Cardiac muscle cell (in vitro differentiated cells and primary cell): ENCODE results near the gene SERTM1. TPM values are rescaled to one million over a fixed set of nuclear protein-coding genes. Genes with fewer than 3 reads are reported as not detected.
A peak's percentile ranks its signal among the peaks of the same experiment; 100 is the strongest.

Experiments used
- DNase-seq, 2 donors: peaks; one replicate each; pipeline versions ENCODE4 v3.0.0 to v3.0.0-alpha.2; 2010 to 2017; ENCODE audit warnings: low read depth in 1 of 2, low spot score in 1 of 2
- H3K27ac ChIP-seq: fragments of 200-600 bp; sonication (generic); 2 replicates; pipeline ENCODE4 v1.5.1; 2016
- H3K27me3 ChIP-seq: fragments of 200-600 bp; sonication (generic); 2 replicates; pipeline ENCODE4 v1.6.0; 2016; ENCODE audit warnings: control low read depth
- H3K36me3 ChIP-seq: fragments of 200-600 bp; sonication (generic); 2 replicates; pipeline ENCODE4 v1.5.1; 2016; ENCODE audit warnings: control low read depth
- H3K4me1 ChIP-seq: fragments of 200-600 bp; sonication (generic); 2 replicates; pipeline ENCODE4 v1.8.1; 2017; ENCODE audit warnings: low read depth, mild to moderate bottlenecking, mixed run types
- H3K4me3 ChIP-seq: fragments of 200-600 bp; sonication (generic); 2 replicates; pipeline ENCODE4 v1.5.1; 2016; ENCODE audit warnings: mild to moderate bottlenecking
- H3K9me3 ChIP-seq: fragments of 200-600 bp; sonication (generic); 2 replicates; pipeline ENCODE4 v1.5.1; 2017; ENCODE audit warnings: low read depth, mild to moderate bottlenecking, control low read depth
- CTCF ChIP-seq: IDR thresholded peaks from 2 replicates; pipeline ENCODE4 v1.5.1; 2012; ENCODE audit warnings: low read depth, mild to moderate bottlenecking, low read length
- polyA plus RNA-seq: library from polyadenylated mRNA; unstranded; fragments of >200 nt; fragmentation: Nextera tagmentation; extraction: Ambion mirVana; gene quantifications from 2 replicates; pipeline ENCODE4 v1.2.1, GENCODE V29; 2016
- total RNA-seq: library from RNA; depleted of rRNA; stranded (reverse); fragments of >200 nt; gene quantifications from 2 replicates; pipeline ENCODE4 v1.2.3, GENCODE V29; 2016

Gene SERTM1
- total RNA-seq (0.12 TPM in 1 of 2 replicates, not detected in the other), polyA plus RNA-seq (0.78 TPM in 1 of 2 replicates, not detected in the other)

GRCh38 chr13:36673838-36674326, at the start of gene SERTM1:
Gene SERTM1, plus strand, starts transcription at chr13:36674020. Its CDS starts 21,059 bp downstream, at chr13:36695079.
- no peak for TF ChIP-seq CTCF
- no peaks in the 10 kb centered on the region for H3K9me3 ChIP-seq
- no peak within 1 kb of the TSS for H3K27ac ChIP-seq
- no peaks in the 10 kb centered on the region for H3K36me3 ChIP-seq
- H3K27me3 ChIP-seq, result peaks cover 80% of the 10 kb centered on the region
- peaks cover 3% of the 10 kb centered on the region for H3K4me1 ChIP-seq
- peak within 1 kb of the TSS; percentile 33 for H3K4me3 ChIP-seq
- DNase-seq, result peak; percentile 36 to 82

GRCh38 chr13:36628377-36629056, 45.3 kb upstream of the SERTM1 start:
- Histone ChIP-seq H3K27me3 (no peaks in the 10 kb centered on the region), H3K4me1 (no peaks in the 10 kb centered on the region), H3K9me3 (no peaks in the 10 kb centered on the region), H3K36me3 (no peaks in the 10 kb centered on the region), H3K27ac (no peak overlapping the region), H3K4me3 (no peak overlapping the region)
- no peak for TF ChIP-seq CTCF
- DNase-seq, result no peak

DNA sequence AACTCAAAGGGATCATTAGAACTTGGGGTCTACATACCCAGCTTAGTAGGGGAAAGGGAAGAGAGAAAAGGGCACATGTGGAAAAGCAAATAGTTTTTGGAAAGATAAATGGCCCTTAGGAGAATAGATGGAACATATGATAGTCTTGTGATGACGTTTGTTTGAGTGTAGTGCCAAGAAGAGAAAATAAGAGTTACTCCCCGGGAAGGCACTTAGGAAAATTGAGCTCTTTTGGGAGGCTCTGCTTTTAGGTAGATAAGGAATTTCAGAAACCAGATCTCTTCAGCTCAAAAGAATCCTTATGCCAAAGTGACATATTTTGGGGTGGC, 44.8 kb upstream of the SERTM1 start:
- H3K4me3 ChIP-seq, result no peak overlapping the region
- no peaks in the 10 kb centered on the region for H3K27me3 ChIP-seq
- DNase-seq, result no peak
- no peaks in the 10 kb centered on the region for H3K9me3 ChIP-seq
- H3K27ac ChIP-seq, result no peak overlapping the region
- H3K4me1 ChIP-seq, result no peaks in the 10 kb centered on the region
- H3K36me3 ChIP-seq, result no peaks in the 10 kb centered on the region
- TF ChIP-seq CTCF, result no peak

GRCh38 chr13:36630181-36630803, 43.5 kb upstream of the SERTM1 start:
- no peaks in the 10 kb centered on the region for H3K9me3 ChIP-seq
- no peak overlapping the region for H3K27ac ChIP-seq
- TF ChIP-seq CTCF, result no peak
- H3K4me1 ChIP-seq, result no peaks in the 10 kb centered on the region
- DNase-seq, result no peak
- H3K27me3 ChIP-seq, result no peaks in the 10 kb centered on the region
- no peaks in the 10 kb centered on the region for H3K36me3 ChIP-seq
- no peak overlapping the region for H3K4me3 ChIP-seq

DNA sequence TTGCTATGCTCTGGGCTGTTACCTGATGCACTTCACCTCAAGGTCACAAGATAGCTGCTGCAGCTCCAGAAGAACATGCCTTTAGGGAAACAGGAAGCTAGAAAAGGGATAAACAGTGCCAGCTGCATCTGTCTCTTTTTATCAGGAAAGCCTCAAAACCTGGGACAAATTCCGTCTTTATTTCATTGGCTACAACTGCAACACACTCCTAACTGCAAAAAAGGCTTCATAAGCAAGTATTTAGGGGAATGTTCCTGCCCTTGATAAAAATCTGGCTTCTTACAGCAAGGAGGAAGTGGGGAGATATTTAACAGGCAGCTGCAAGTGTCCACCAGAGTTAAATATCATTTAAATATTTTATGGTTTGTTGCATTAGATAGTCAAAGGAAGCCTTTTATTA, 34.2 kb upstream of the SERTM1 start:
- no peaks in the 10 kb centered on the region for H3K36me3 ChIP-seq
- no peaks in the 10 kb centered on the region for H3K4me1 ChIP-seq
- no peaks in the 10 kb centered on the region for H3K27me3 ChIP-seq
- TF ChIP-seq CTCF, result no peak
- no peak for DNase-seq
- H3K9me3 ChIP-seq, result no peaks in the 10 kb centered on the region
- H3K27ac ChIP-seq, result no peak overlapping the region
- no peak overlapping the region for H3K4me3 ChIP-seq
